H9 (cell line): ENCODE data around the gene DAPL1. TPM values are rescaled to one million over a fixed set of nuclear protein-coding genes. Genes with fewer than 3 reads are reported as not detected.

Experiments
- DNase-seq: peaks from one replicate; pipeline ENCODE4 v3.0.0-alpha.2; 2017
- H2AFZ ChIP-seq: one replicate; pipeline ENCODE4 v1.6.1; 2013; ENCODE audit warnings: mild to moderate bottlenecking, low read length, control low read depth, moderate library complexity
- H2AK5ac ChIP-seq: 2 replicates; pipeline ENCODE4 v1.6.1; 2013; ENCODE audit warnings: low read length, control low read depth, mixed read lengths; ENCODE audit not compliant: insufficient read length
- H2BK120ac ChIP-seq: one replicate; pipeline ENCODE4 v1.6.1; 2013; ENCODE audit warnings: low read depth, mild to moderate bottlenecking, low read length, control low read depth, inconsistent platforms; ENCODE audit not compliant: poor library complexity, severe bottlenecking
- H2BK12ac ChIP-seq: 2 replicates; pipeline ENCODE4 v1.6.1; 2013; ENCODE audit warnings: low read length, control low read depth, mixed read lengths, low read depth; ENCODE audit not compliant: insufficient read length
- H2BK15ac ChIP-seq: 2 replicates; pipeline ENCODE4 v1.6.1; 2013; ENCODE audit warnings: low read depth, low read length, control low read depth
- H2BK20ac ChIP-seq: one replicate; pipeline ENCODE4 v1.6.1; 2013; ENCODE audit warnings: low read depth, mild to moderate bottlenecking, low read length, control low read depth, inconsistent platforms; ENCODE audit not compliant: poor library complexity, severe bottlenecking
- H2BK5ac ChIP-seq: 2 replicates; pipeline ENCODE4 v1.6.1; 2013; ENCODE audit warnings: low read length, control low read depth, mixed read lengths; ENCODE audit not compliant: insufficient read length
- H3K14ac ChIP-seq: 2 replicates; pipeline ENCODE4 v1.6.1; 2013; ENCODE audit warnings: low read length, control low read depth; ENCODE audit not compliant: insufficient read depth
- H3K18ac ChIP-seq: 2 replicates; pipeline ENCODE4 v1.6.1; 2013; ENCODE audit warnings: low read depth, mild to moderate bottlenecking, mixed read lengths, low read length, control low read depth; ENCODE audit not compliant: insufficient read length
- H3K23ac ChIP-seq: 2 replicates; pipeline ENCODE4 v1.6.1; 2013; ENCODE audit warnings: low read length, control low read depth, mixed read lengths, low read depth; ENCODE audit not compliant: insufficient read length
- H3K23me2 ChIP-seq: 2 replicates; pipeline ENCODE4 v1.6.1; 2013; ENCODE audit warnings: low read depth, mild to moderate bottlenecking, mixed read lengths, low read length, control low read depth; ENCODE audit not compliant: insufficient read length, poor library complexity, severe bottlenecking
- H3K27ac ChIP-seq: 2 replicates; pipeline ENCODE4 v1.5.1; 2013; ENCODE audit warnings: low read length, control low read depth, mixed read lengths, low read depth; ENCODE audit not compliant: insufficient read length
- H3K27me3 ChIP-seq: 2 replicates; pipeline ENCODE4 v1.6.1; 2013; ENCODE audit warnings: low read length, control low read depth, inconsistent platforms; ENCODE audit not compliant: insufficient read depth
- H3K4ac ChIP-seq: 2 replicates; pipeline ENCODE4 v1.6.1; 2013; ENCODE audit warnings: low read depth, mild to moderate bottlenecking, control low read depth, inconsistent platforms, low read length, moderate library complexity
- H3K4me1 ChIP-seq: 2 replicates; pipeline ENCODE4 v1.6.1; 2013; ENCODE audit warnings: low read length, control low read depth, inconsistent platforms; ENCODE audit not compliant: insufficient read depth
- H3K4me2 ChIP-seq: 2 replicates; pipeline ENCODE4 v1.6.1; 2013; ENCODE audit warnings: low read length, control low read depth, mixed read lengths; ENCODE audit not compliant: insufficient read length, insufficient read depth
- H3K56ac ChIP-seq: 2 replicates; pipeline ENCODE4 v1.6.1; 2013; ENCODE audit warnings: low read depth, mild to moderate bottlenecking, mixed read lengths, low read length, control low read depth; ENCODE audit not compliant: insufficient read length
- H3K79me1 ChIP-seq: 2 replicates; pipeline ENCODE4 v1.6.1; 2013; ENCODE audit warnings: low read depth, mild to moderate bottlenecking, moderate library complexity, low read length, control low read depth, inconsistent platforms; ENCODE audit not compliant: insufficient read depth, poor library complexity, severe bottlenecking
- H3K79me2 ChIP-seq: 2 replicates; pipeline ENCODE4 v1.6.1; 2013; ENCODE audit warnings: low read length, control low read depth, inconsistent platforms; ENCODE audit not compliant: insufficient read depth
- H3K9ac ChIP-seq: 2 replicates; pipeline ENCODE4 v1.6.1; 2013; ENCODE audit warnings: low read length, control low read depth, mixed read lengths; ENCODE audit not compliant: insufficient read length; ENCODE audit errors: extremely low read depth
- H3K9me3 ChIP-seq: one replicate; pipeline ENCODE4 v1.6.1; 2013; ENCODE audit warnings: low read depth, low read length, inconsistent platforms; ENCODE audit not compliant: control insufficient read depth
- H3T11ph ChIP-seq: one replicate; pipeline ENCODE4 v1.6.1; 2013; ENCODE audit warnings: mild to moderate bottlenecking, low read length, control low read depth, inconsistent platforms
- H4K20me1 ChIP-seq: one replicate; pipeline ENCODE4 v1.6.1; 2013; ENCODE audit not compliant: control insufficient read depth, insufficient read length, insufficient read depth
- H4K5ac ChIP-seq: 2 replicates; pipeline ENCODE4 v1.6.1; 2013; ENCODE audit warnings: low read depth, mild to moderate bottlenecking, mixed read lengths, low read length, control low read depth; ENCODE audit not compliant: insufficient read length
- H4K8ac ChIP-seq: replicated peaks from 2 replicates; pipeline ENCODE4 v1.6.1; 2013; ENCODE audit warnings: low read length, control low read depth, mixed read lengths, low read depth; ENCODE audit not compliant: insufficient read length
- H4K91ac ChIP-seq: 2 replicates; pipeline ENCODE4 v1.6.1; 2013; ENCODE audit warnings: low read depth, mild to moderate bottlenecking, moderate library complexity, mixed read lengths, low read length, control low read depth; ENCODE audit not compliant: insufficient read length
- H3K27ac Mint-ChIP-seq, 3 experiments: 2 replicates in 2 of 3; 3 replicates in 1 of 3; pipeline ENCODE4 v1.8.0; 2020 to 2021; ENCODE audit warnings: mixed read lengths in 3 of 3, mild to moderate bottlenecking in 1 of 3, moderate library complexity in 1 of 3
- H3K27me3 Mint-ChIP-seq: 2 replicates; pipeline ENCODE4 v1.8.0; 2021; ENCODE audit warnings: low read depth, mild to moderate bottlenecking, moderate library complexity, mixed read lengths
- H3K36me3 Mint-ChIP-seq, 3 experiments: 2 replicates in 2 of 3; 3 replicates in 1 of 3; pipeline ENCODE4 v1.8.0; 2020 to 2021; ENCODE audit warnings: low read depth in 3 of 3, mixed read lengths in 3 of 3; ENCODE audit not compliant: insufficient read depth in 1 of 3
- H3K4me1 Mint-ChIP-seq, 2 experiments: 2 replicates each; pipeline ENCODE4 v1.8.0; 2020; ENCODE audit warnings: mixed read lengths in 2 of 2
- H3K4me3 Mint-ChIP-seq, 2 experiments: 2 replicates in 1 of 2; 3 replicates in 1 of 2; pipeline ENCODE4 v1.8.0; 2020 to 2021; ENCODE audit warnings: mild to moderate bottlenecking in 2 of 2, mixed read lengths in 2 of 2, moderate library complexity in 1 of 2
- H3K9me3 Mint-ChIP-seq, 2 experiments: 2 replicates in 1 of 2; 3 replicates in 1 of 2; pipeline ENCODE4 v1.8.0; 2020; ENCODE audit warnings: mild to moderate bottlenecking in 2 of 2, mixed read lengths in 2 of 2, moderate library complexity in 1 of 2
- WGBS: extraction: QIAGEN DNeasy Blood & Tissue Kit; methylation state at CpG from one replicate; pipeline ENCODE4 v1.1.7; 2013; ENCODE audit warnings: missing lambda C conversion rate, low lambda C conversion rate, mixed read lengths; ENCODE audit not compliant: insufficient read length; ENCODE audit errors: extremely low coverage; 5-methylcytosine and 5-hydroxymethylcytosine counted together
- total RNA-seq: library from RNA; stranded (reverse); gene quantifications from 2 replicates; pipeline ENCODE4 v1.2.1, GENCODE V29; 2021
- TF ChIP-seq, protein P1 (sequence below): fragments of 200-600 bp; sonication (generic); conservative IDR thresholded peaks from 3 replicates; pipeline ENCODE4 v1.8.0; 2021; ENCODE audit warnings: antibody characterized with exemption, mild to moderate bottlenecking

Gene DAPL1
- total RNA-seq, 1 experiment from 2014 or later: not detected

DNA sequence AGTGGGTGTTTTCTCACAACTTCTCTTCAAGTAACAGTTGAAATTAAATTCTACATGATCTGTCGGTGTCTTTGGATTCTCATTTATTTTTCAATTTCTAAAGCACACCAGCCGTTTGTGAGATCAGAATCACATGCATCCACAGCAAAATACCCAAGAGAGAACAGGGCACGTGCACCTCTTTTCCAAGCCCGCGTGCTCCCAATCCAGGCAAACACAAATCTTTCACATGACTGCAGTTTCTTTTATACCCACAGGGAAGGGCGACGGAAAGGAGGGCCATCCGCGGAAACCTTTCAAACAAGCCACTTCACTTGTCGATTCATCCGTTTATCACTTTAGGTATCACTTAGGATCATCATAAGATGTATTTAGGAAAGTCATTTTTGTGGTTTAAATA lies 13.0 kb upstream of the DAPL1 start:
- no peak overlapping the region for H2BK120ac ChIP-seq
- H2AK5ac ChIP-seq: no peak overlapping the region
- TF ChIP-seq, protein P1, sequence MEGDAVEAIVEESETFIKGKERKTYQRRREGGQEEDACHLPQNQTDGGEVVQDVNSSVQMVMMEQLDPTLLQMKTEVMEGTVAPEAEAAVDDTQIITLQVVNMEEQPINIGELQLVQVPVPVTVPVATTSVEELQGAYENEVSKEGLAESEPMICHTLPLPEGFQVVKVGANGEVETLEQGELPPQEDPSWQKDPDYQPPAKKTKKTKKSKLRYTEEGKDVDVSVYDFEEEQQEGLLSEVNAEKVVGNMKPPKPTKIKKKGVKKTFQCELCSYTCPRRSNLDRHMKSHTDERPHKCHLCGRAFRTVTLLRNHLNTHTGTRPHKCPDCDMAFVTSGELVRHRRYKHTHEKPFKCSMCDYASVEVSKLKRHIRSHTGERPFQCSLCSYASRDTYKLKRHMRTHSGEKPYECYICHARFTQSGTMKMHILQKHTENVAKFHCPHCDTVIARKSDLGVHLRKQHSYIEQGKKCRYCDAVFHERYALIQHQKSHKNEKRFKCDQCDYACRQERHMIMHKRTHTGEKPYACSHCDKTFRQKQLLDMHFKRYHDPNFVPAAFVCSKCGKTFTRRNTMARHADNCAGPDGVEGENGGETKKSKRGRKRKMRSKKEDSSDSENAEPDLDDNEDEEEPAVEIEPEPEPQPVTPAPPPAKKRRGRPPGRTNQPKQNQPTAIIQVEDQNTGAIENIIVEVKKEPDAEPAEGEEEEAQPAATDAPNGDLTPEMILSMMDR: no peak
- Mint-ChIP-seq H3K4me3 (no peak overlapping the region), H3K36me3 (no peaks in the 10 kb centered on the region; a peak in 1 of 7 replicates), H3K4me1 (peaks cover 11 to 12% of the 10 kb centered on the region in 2 experiments), H3K9me3 (peaks cover 0 to 1% of the 10 kb centered on the region in 2 experiments; a peak in 2 of 5 replicates), H3K27ac (0 out of 7 replicates have a peak overlapping the region, but pooled peaks of 1 of the 3 experiments have one; percentile 26), H3K27me3 (no peaks in the 10 kb centered on the region)
- H3K79me1 ChIP-seq: no peaks in the 10 kb centered on the region
- no peaks in the 10 kb centered on the region for H3K79me2 ChIP-seq
- H3K9ac ChIP-seq: no peak overlapping the region
- H4K5ac ChIP-seq: no peak overlapping the region
- no peak overlapping the region for H2BK15ac ChIP-seq
- H3K9me3 ChIP-seq: no peaks in the 10 kb centered on the region
- no peak overlapping the region for H4K91ac ChIP-seq
- no peak overlapping the region for H3K27ac ChIP-seq
- no peaks in the 10 kb centered on the region for H4K20me1 ChIP-seq
- no peak overlapping the region for H3K4me2 ChIP-seq
- H3T11ph ChIP-seq: no peak overlapping the region
- no peaks in the 10 kb centered on the region for H3K23me2 ChIP-seq
- DNase-seq: no peak
- H3K27me3 ChIP-seq: no peaks in the 10 kb centered on the region
- H3K56ac ChIP-seq: no peak overlapping the region
- no CpG with 5 or more reads among the region's 11 CpGs for WGBS
- no peak overlapping the region for H2BK12ac ChIP-seq
- no peak overlapping the region for H2BK20ac ChIP-seq
- no peak overlapping the region for H3K23ac ChIP-seq
- H2AFZ ChIP-seq: no peak overlapping the region
- no peak overlapping the region for H3K14ac ChIP-seq
- no peak overlapping the region for H3K4ac ChIP-seq
- H3K4me1 ChIP-seq: peaks cover 6% of the 10 kb centered on the region
- H4K8ac ChIP-seq: no peak overlapping the region
- H2BK5ac ChIP-seq: no peak overlapping the region
- no peak overlapping the region for H3K18ac ChIP-seq
